Astrocyte of the spinal cord (primary cell): ENCODE measurements around the gene LRRC31.

Source experiments
- DNase-seq: peaks from one replicate; pipeline ENCODE4 v3.0.0; 2011; ENCODE audit warnings: low read depth, low spot score
- H3K4me3 ChIP-seq: 2 replicates; pipeline ENCODE4 v1.5.1; 2011; ENCODE audit warnings: low read depth, mild to moderate bottlenecking, low read length, moderate library complexity
- in situ Hi-C: cut with HindIII; loops from 2 replicates; pipeline ENCODE4 v1.10.0; 2017; ENCODE audit warnings: low sequenced_read_pairs
- TF ChIP-seq, protein P1 (sequence below): IDR thresholded peaks from 2 replicates; pipeline ENCODE4 v1.5.1; 2012; ENCODE audit warnings: low read depth, mild to moderate bottlenecking, low read length, inconsistent platforms

LRRC31 gene

DNA sequence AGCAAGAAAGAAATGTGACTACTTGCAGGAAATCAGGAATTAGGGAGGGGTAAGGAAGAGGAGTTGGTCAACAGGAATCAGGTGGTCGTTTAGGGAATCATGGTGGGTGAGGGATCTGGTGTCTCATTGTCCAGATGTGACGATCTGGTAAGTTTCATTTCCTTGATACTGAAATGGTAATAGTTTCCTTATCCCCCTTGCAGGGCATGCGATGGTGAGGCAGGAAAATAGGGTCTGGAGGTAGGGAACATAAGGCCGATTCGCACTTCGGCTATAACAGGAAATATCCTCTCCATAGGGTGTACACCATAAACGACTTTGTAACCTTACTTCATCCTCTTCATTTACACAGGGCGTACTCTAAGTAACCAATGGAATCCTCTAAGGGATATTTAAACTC is 56.5 kb downstream of the LRRC31 start:
- DNase-seq = no peak
- TF ChIP-seq, protein P1, sequence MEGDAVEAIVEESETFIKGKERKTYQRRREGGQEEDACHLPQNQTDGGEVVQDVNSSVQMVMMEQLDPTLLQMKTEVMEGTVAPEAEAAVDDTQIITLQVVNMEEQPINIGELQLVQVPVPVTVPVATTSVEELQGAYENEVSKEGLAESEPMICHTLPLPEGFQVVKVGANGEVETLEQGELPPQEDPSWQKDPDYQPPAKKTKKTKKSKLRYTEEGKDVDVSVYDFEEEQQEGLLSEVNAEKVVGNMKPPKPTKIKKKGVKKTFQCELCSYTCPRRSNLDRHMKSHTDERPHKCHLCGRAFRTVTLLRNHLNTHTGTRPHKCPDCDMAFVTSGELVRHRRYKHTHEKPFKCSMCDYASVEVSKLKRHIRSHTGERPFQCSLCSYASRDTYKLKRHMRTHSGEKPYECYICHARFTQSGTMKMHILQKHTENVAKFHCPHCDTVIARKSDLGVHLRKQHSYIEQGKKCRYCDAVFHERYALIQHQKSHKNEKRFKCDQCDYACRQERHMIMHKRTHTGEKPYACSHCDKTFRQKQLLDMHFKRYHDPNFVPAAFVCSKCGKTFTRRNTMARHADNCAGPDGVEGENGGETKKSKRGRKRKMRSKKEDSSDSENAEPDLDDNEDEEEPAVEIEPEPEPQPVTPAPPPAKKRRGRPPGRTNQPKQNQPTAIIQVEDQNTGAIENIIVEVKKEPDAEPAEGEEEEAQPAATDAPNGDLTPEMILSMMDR = no peak
- in situ Hi-C loops = no loop called here
- H3K4me3 ChIP-seq = peak overlapping the region; percentile 16

DNA sequence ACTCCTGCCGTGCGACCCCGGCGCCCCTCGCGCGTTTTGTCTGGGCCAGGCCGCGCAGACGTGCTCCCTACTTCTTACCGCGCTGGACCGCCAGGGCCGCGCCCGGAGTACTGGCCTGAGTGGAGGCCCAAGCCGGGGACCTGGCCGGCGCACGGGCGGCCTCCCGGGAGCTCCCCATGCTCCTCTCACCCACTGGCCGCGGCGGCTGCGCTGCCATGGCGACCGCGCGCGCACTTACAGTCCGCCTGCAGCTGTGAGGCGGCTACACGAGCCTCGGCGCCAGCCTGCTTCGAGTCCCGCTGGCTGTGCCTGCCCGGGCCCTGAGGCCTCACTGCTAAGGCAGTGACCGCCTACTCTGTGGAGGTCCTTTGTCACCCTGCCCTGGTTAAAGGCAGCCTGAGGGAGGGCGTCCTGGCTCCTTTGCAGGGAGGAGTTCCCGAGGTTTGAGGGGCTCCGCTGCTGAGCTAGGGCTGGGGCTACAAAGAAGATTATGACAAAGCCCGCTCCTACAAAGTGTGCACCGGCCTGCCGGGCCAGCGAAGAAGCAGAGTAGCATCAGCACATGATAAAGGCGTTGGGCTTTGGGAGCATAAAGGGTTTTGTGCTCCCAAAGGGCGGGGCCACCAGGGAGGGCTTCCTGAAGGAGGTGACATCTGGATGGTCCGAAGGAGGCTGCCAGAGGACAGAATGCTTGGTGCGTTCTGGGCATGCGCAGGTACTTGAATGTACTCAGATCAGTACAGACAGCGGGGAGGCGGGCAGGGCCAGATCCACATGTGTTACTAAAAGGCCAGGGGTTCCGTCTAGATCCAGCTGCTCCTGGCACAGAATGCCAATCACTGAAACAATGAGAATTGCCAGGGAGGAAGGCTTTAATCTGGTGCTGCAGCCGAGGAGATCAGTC is 57.2 kb downstream of the LRRC31 start, which contains the start of the genes LRRC34 and LRRIQ4:
Gene LRRC34, minus strand, starts transcription at position 573 of the 904 bp plus-strand sequence. Its CDS starts 356 bp downstream, at position 217.
Gene LRRIQ4, plus strand, starts transcription at position 539 of the 904 bp plus-strand sequence. CDS start 9,052 bp downstream, outside the sequence.
- in situ Hi-C loops = no loop called here
- peak within 1 kb of the TSS; percentile 46 for H3K4me3 ChIP-seq
- peak; percentile 76 for DNase-seq
- TF ChIP-seq, protein P1 = no peak

DNA sequence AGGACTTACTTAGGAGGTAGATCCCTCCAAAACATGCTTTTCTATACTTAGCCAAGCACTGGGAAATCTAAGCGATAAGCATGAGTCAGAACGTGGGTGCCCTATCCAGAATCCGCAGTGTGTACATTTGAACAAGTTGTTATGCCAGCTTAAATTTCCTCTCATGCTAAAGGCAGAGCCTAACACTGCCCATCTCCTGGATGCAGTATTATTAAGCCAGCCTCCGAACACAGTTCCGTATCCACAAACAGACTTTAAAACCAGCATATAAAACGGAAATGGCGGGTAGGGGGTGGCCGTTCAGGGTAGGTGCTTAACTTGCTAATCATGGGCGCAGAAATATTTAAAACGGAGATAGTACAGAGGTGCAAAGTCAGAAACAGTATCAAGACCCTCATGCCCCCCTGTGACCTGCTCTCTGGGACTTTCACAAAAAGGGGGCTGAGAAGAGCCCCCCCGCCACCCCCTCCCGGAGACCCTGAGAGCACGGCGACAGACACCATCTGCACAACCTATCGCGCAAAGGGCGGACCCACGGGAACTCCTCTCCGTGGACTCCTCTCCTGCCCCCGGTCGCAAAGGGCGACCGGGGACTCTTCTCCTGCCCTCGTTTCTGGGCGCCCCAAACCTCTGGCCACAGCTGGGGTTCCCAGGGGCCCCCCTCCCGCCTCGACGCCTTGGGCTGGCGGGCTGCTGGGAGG is 58.0 kb downstream of the LRRC31 start:
- TF ChIP-seq, protein P1 = no peak
- H3K4me3 ChIP-seq = peak overlapping the region; percentile 46
- peak; percentile 70 for DNase-seq
- in situ Hi-C loops = no loop called here

DNA sequence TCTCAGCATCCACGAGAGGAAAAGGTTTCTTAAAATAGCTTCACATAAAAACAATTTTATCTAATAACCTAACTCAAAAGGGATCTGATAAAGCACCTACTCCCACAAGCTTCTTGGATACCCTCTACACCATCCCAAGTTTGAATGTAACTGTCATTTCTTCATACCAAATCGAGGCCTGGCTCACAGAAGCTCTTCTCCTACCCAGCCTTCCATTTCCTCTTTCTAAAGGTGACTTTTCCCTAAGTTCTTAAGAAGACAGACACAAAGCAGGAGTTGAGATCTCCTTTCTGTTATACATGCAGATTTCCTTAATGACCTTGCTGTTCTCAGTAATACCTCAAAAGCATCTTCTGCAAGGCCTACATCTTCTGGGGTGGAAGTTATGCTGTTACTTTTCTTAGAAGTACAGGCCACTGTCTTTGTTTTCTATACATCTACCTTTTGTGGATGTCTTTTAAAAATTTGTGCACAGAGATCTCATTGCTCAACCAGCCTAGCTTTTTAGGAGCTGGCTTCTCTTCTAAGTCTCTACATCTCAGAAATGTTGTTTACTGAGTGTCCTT is 60.4 kb downstream of the LRRC31 start:
- no peak for DNase-seq
- TF ChIP-seq, protein P1 = no peak
- in situ Hi-C loops = no loop called here
- no peak overlapping the region for H3K4me3 ChIP-seq

DNA sequence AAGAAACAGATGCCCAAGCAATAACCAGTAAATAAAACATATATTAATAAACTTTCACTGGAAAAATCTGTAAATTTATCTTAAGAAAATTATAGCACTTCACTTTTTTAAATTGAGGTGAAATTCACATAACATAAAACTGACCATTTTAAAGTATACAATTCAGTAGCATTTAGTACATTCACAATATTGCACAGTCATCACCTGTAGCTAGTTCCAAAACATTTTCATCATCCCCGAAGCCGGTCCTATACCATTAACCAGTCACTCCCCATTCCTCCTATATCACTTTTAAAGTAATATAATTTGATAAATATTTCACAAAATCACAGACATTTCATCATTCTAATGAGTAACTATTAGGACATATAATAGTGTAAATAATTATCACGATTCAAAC is 65.1 kb downstream of the LRRC31 start:
- H3K4me3 ChIP-seq = no peak overlapping the region
- TF ChIP-seq, protein P1 = no peak
- DNase-seq = no peak
- in situ Hi-C loops = no loop called here

DNA sequence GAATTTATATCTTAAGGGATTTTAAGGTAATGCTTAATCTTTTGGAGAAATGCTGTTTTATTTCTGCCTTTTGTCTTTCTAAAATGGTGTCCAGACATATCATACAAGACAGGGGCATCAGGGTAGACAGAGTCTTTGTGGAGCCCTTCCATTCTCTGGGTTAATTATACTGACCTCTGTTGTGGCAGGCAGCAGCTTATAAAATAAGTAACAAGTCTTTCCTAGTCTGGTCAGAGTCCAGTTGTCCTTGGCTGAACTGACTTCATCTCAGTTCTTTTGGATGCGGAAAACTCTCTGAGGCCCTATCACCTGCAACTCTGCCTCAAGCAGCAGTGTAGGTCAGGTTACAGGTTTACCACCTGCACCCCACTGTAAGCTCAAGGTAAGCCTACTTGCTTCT is 77.4 kb downstream of the LRRC31 start:
- in situ Hi-C loops = no loop called here
- no peak overlapping the region for H3K4me3 ChIP-seq
- TF ChIP-seq, protein P1 = no peak
- DNase-seq = no peak
